ENCODE results near the gene SLC39A2. TPM values are rescaled to one million over a fixed set of nuclear protein-coding genes. Genes with fewer than 3 reads are reported as not detected.

SLC39A2 gene
- total and polyA plus RNA-seq, 2 donors (not counting 3 experiments of a cell fraction or from before 2014, with no cell fraction given): 0.06 TPM; not detected in 1

DNA sequence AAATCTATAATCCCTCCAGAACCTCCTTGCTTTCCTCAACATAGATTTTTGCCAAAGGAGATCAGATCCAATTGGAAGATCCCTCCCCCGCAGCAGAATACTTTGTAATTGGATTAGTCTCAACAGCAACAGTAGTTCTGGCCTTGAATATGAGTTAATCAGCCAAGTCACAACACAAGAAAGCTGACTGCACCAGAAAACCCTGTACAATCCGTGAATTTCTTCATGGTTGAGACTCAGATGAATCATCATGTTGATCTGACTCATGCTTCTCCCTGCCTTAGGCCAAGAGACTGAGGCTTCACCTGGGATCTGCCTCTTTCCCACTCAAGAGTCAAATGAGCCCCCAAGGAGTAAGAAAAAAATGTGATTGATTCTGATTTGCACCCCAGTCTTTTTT is 12.3 kb upstream of the SLC39A2 start:
- Histone ChIP-seq H3K79me2 (ENCODE audit: control insufficient read depth, insufficient read depth, low read length) (peaks cover 17% of the 10 kb centered on the region), H3K27me3 (ENCODE audit: control insufficient read depth in 2 of 2, insufficient read depth in 2 of 2, low read length in 2 of 2) (no peaks in the 10 kb centered on the region), H3K4me3 (replicated peaks in 1 of 3; ENCODE audit: insufficient read depth in 1 of 3, low read depth in 1 of 3, low read length in 3 of 3) (no peak overlapping the region), H3K4me1 (ENCODE audit: control insufficient read depth, extremely low read depth, insufficient read depth, low read length) (peaks cover 21% of the 10 kb centered on the region), H3K9ac (replicated peaks; ENCODE audit: extremely low read depth, insufficient read depth, low read length) (no peak overlapping the region), H3K27ac (ENCODE audit: insufficient read depth, low read depth, low read length) (no peak overlapping the region), H2AFZ (ENCODE audit: low read depth, low read length) (no peak overlapping the region), H4K20me1 (replicated peaks; ENCODE audit: control insufficient read depth, extremely low read depth, insufficient read depth, low read length) (no peaks in the 10 kb centered on the region), H3K9me1 (replicated peaks; ENCODE audit: control insufficient read depth, extremely low read depth, insufficient read depth, low read length) (no peaks in the 10 kb centered on the region), H3K9me3 (replicated peaks; ENCODE audit: control insufficient read depth, insufficient read depth, low read length) (no peaks in the 10 kb centered on the region), H3K4me2 (ENCODE audit: insufficient read depth, low read length) (no peak overlapping the region), H3K36me3 (ENCODE audit: control insufficient read depth in 2 of 2, extremely low read depth in 1 of 2, insufficient read depth in 2 of 2, low read length in 2 of 2) (no peaks in the 10 kb centered on the region)
- POLR2A ChIA-PET: no interaction called here
- dilution Hi-C loops (cut with MboI; ENCODE audit: extremely low pct_ligation_motif_present, low sequenced_read_pairs) (no loop called here), intact Hi-C loops (cut with micrococcal nuclease) (no loop called here)
- DNase-seq (ENCODE audit: low read depth, low spot score): peak; percentile 75
- peak; percentile 97 for TF ChIP-seq FOS (IDR thresholded peaks at IDR 0.05; ENCODE audit: borderline replicate concordance, insufficient read depth, low read length)
- peak; percentile 82 for TF ChIP-seq JUN (IDR thresholded peaks at IDR 0.05; ENCODE audit: borderline replicate concordance, insufficient read depth, insufficient read length, low read depth)
- TF ChIP-seq MYC (IDR thresholded peaks at IDR 0.05; ENCODE audit: low read depth, low read length): no peak
- no TSS peak for BruUV-seq (replicated peaks)
- CTCF ChIA-PET: interaction anchor here (1.0 to 3.8 kb wide), 3 partner anchors 15 to 28 kb away, joined by 3 to 34 read pairs (median 6); no protein-coding TSS in a partner anchor
- FAIRE-seq: peak; percentile 85

DNA sequence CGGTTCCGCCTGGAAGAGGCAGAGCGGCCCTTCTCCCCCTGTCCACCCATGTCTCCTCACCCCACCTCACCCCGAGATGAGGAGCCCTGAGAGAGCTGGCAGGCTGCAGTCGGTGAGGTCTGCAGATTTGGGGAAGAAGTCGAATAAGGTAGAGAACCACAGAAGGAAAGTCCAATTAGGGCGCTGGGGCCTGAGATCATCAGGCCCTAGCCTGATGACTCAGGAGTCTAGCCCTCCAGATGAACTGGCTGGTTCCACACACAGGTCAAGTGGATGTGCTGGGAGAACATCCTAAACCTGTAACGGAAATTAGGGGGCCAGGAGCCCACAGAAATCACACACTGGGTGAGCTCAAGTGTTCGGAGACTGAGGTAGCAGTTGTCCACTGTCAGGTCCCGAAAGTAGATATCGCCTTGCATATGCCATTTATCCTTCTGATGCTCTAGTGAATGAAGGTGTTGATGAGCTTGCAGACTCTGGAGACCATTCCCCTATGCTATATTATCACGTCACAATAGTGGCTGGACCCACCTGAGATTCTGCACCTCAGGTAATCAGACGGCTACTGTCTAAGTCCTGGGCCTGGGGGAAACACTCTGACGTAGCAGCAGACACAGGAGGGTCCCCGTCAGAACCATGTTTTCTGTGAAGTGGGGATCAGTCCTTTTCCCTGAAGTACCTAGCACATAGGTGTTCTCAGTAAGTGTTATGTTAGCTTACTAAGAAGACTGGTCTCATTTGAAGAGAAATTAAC is 10.2 kb upstream of the SLC39A2 start:
- Histone ChIP-seq H3K4me3 (replicated peaks in 1 of 3; ENCODE audit: insufficient read depth in 1 of 3, low read depth in 1 of 3, low read length in 3 of 3) (peak overlapping the region in 2 of 3 experiments; percentile 4 to 59), H3K4me2 (ENCODE audit: insufficient read depth, low read length) (peak overlapping the region; percentile 92), H3K9ac (replicated peaks; ENCODE audit: extremely low read depth, insufficient read depth, low read length) (peak overlapping the region; percentile 58), H2AFZ (ENCODE audit: low read depth, low read length) (peak overlapping the region; percentile 23), H3K79me2 (ENCODE audit: control insufficient read depth, insufficient read depth, low read length) (peaks cover 19% of the 10 kb centered on the region), H4K20me1 (replicated peaks; ENCODE audit: control insufficient read depth, extremely low read depth, insufficient read depth, low read length) (no peaks in the 10 kb centered on the region), H3K36me3 (ENCODE audit: control insufficient read depth in 2 of 2, extremely low read depth in 1 of 2, insufficient read depth in 2 of 2, low read length in 2 of 2) (peaks cover 0 to 2% of the 10 kb centered on the region in 2 experiments), H3K27me3 (ENCODE audit: control insufficient read depth in 2 of 2, insufficient read depth in 2 of 2, low read length in 2 of 2) (no peaks in the 10 kb centered on the region), H3K9me3 (replicated peaks; ENCODE audit: control insufficient read depth, insufficient read depth, low read length) (no peaks in the 10 kb centered on the region), H3K27ac (ENCODE audit: insufficient read depth, low read depth, low read length) (peak overlapping the region; percentile 53), H3K4me1 (ENCODE audit: control insufficient read depth, extremely low read depth, insufficient read depth, low read length) (peaks cover 21% of the 10 kb centered on the region), H3K9me1 (replicated peaks; ENCODE audit: control insufficient read depth, extremely low read depth, insufficient read depth, low read length) (no peaks in the 10 kb centered on the region)
- ChIA-PET POLR2A (no interaction called here), CTCF (interaction anchor here (1.0 to 3.8 kb wide), 4 partner anchors 14 to 131 kb away, joined by 3 to 34 read pairs (median 4); no protein-coding TSS in a partner anchor)
- intact Hi-C loops (cut with micrococcal nuclease): loop anchor here (2.0 kb wide), 1 partner anchor 18 kb away; no protein-coding TSS in a partner anchor
- dilution Hi-C loops (cut with MboI; ENCODE audit: extremely low pct_ligation_motif_present, low sequenced_read_pairs): no loop called here
- peak; percentile 55 for FAIRE-seq
- BruUV-seq (replicated peaks): TSS peak; percentile 83
- DNase-seq (ENCODE audit: low read depth, low spot score): no peak
- TF ChIP-seq POLR2AphosphoS5 (IDR thresholded peaks at IDR 0.05; ENCODE audit: insufficient read depth, low read depth, low read length): peak; percentile 13
- TF ChIP-seq FOS (IDR thresholded peaks at IDR 0.05; ENCODE audit: borderline replicate concordance, insufficient read depth, low read length): no peak
- peak; percentile 8 for TF ChIP-seq POLR2A (IDR thresholded peaks at IDR 0.05; ENCODE audit: low read depth, low read length)
